Omental fat pad (tissue), 4 donors: Measurements from ENCODE around the gene ATP6V1G2. TPM values are rescaled to one million over a fixed set of nuclear protein-coding genes. Genes with fewer than 3 reads are reported as not detected.
A peak's percentile ranks its signal among the peaks of the same experiment; 100 is the strongest.
"Not testable (repeated sequence)": the region's sequence is repeated elsewhere in the genome, so short reads cannot be mapped to it uniquely, and the experiment has no call there.

Experiments
- ATAC-seq: fragments of 150-250 bp; one replicate; pipeline ENCODE4 v1.9.1; 2016; ENCODE audit warnings: mild to moderate bottlenecking, moderate library complexity; ENCODE audit not compliant: low FRiP score
- DNase-seq: peaks from one replicate; pipeline ENCODE4 v3.0.0-alpha.2; 2019; ENCODE audit warnings: low spot score
- CTCF ChIP-seq, 3 donors: fragments of 450-650 bp; IDR thresholded peaks; one replicate each; pipeline ENCODE4 v1.5.1; 2016 to 2017; ENCODE audit warnings: antibody characterized with exemption in 3 of 3, mild to moderate bottlenecking in 3 of 3, moderate library complexity in 2 of 3
- small RNA-seq: library from RNA; depleted of rRNA; stranded (forward); fragments of <200 nt; gene quantifications from one replicate; pipeline ENCODE3, GENCODE V24; 2016
- total RNA-seq, 4 donors: library from RNA; depleted of rRNA; stranded (reverse); fragments of >200 nt; gene quantifications; one replicate each; pipeline ENCODE4 v1.1.0, GENCODE V29; 2016

ATP6V1G2 gene
- total RNA-seq, 4 donors from 2014 or later, result 0.74 to 2.6 (median 2.4) TPM; not detected in 1

DNA sequence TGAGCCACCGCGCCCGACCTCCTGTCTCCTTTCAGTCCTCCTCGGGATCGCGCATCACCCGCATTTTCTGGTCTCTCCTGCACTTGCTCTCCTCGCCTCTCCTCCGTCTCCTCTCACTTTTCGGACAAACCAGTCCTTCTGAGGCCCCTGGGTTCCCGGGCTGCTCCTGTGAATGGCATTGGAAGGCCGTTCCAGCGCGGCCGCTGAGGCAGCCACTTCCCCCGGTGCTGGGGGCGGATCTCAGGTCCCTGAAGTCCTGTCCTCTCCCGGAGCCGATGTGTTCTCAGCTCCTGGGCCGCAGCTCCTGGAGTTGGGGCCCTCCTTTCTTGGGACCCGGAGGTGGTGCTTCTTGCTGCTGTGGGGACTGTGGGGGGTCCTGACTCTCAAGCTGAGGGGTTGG lies 47.7 kb downstream of the ATP6V1G2 start:
- no peak for ATAC-seq

DNA sequence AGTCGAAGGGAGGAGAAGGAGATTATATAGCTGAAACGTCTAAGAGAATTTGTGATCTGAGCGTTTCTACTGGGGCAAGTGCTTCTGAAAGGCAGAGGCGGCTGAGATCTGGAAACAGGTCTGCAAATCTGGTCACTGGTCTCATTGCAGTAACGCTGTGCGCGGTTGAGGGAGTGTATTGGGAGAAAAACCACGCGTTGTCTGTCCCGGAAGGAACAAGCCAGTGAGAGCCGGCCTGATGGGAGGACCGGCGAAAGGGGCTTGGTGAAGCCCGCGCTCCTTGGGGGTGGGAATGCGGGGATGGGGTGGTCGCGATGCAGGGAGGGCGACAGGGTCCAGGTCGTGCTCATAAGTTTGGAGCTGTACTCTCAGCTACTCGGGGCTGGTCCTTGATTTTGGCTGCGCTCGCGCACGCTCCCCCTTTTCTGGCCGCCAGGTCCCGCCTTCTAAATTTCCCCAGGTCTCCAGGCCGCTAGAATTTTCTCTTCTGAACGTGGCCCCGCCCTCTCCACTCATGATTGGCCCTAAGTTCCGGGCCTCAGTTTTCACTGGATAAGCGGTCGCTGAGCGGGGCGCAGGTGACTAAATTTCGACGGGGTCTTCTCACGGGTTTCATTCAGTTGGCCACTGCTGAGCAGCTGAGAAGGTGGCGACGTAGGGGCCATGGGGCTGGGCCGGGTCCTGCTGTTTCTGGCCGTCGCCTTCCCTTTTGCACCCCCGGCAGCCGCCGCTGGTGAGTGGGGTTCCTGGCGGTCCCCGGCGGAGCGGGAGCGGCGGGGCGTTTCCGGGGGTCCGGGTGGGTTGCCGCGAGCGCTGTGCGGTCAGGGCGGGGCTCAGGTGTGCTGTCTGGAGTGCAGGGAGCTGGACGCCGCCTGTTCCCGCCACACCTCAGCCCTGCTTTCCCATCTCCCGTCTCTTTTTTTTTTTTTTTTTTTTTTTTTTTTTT lies 48.6 kb downstream of the ATP6V1G2 start, which contains the start of gene MICB:
Gene MICB, plus strand, starts transcription at position 615 of the 946 bp plus-strand sequence. Its CDS starts 49 bp downstream, at position 664.
- ATAC-seq (peak; percentile 72), DNase-seq (peak; percentile 76)
- no peak for TF ChIP-seq CTCF (IDR thresholded peaks at IDR 0.05)

More for the DNA sequence above, 47.7 kb downstream of the ATP6V1G2 start:
- no peak for DNase-seq
- TF ChIP-seq CTCF (IDR thresholded peaks at IDR 0.05), result no peak

DNA sequence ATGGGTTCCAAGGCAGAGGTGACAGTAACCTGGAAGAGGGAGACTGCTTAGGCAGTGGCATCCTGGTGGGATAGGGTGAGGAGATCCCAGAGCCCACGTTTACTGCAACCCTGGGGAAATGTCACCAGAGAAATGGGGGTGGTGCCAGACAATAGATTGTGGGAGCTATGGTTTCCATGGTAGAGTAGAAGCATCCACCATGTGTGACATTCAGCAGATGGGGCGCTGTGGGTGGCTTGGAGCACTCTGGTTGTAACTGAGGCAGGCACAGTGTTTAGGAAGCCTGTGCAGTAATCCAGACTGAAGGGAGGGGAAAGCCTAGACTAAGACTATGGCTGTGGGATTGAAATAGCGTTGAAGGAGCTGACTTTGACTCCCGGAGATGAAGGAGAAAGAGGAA lies 49.6 kb downstream of the ATP6V1G2 start:
- not testable (repeated sequence) for DNase-seq, ATAC-seq

- no peak for TF ChIP-seq CTCF (IDR thresholded peaks at IDR 0.05)
- DNase-seq, result no peak
- ATAC-seq, result no peak
Measured at GRCh38 chr6:31495580-31495979, 50.8 kb downstream of the ATP6V1G2 start.

Small RNAs within 50 kb of the gene (small RNA-seq; reads per million reads assigned to genes)
- gene AL663061.1 (not detected), gene RF00019 (not detected), gene SNORD117 (423 reads per million, percentile 98 among the genes with 10 or more reads in this experiment), gene SNORD84 (not detected)

Other genes starting within 250 kb of the ATP6V1G2 start
- 1,000 to 10,000 TPM in 2 of 4 donors, 100 to 1,000 TPM in 2; 719 to 1,698 (median 1,160) TPM for gene HLA-B, start 189.4 kb downstream of the ATP6V1G2 start, total RNA-seq
- 10 to 100 TPM; 13.7 to 18.0 (median 16.6) TPM for gene MICA, start 143.0 kb downstream of the ATP6V1G2 start, total RNA-seq
- gene MICB, start 48.5 kb downstream of the ATP6V1G2 start, total RNA-seq, result 1 to 10 TPM; 3.3 to 5.8 (median 5.8) TPM
- gene MCCD1, start 17.6 kb downstream of the ATP6V1G2 start, total RNA-seq, result not detected
- gene DDX39B, start 4.6 kb downstream of the ATP6V1G2 start, total RNA-seq, result 100 to 1,000 TPM; 244 to 322 (median 271) TPM
- gene NFKBIL1, start 1.0 kb upstream of the ATP6V1G2 start, total RNA-seq, result 10 to 100 TPM; 11.0 to 21.6 (median 16.3) TPM
- gene LTA, start 25.7 kb upstream of the ATP6V1G2 start, total RNA-seq, result not detected
- gene TNF, start 29.0 kb upstream of the ATP6V1G2 start, total RNA-seq, result 1 to 10 TPM in 1 of 4 donors, under 1 TPM in 2, not detected in 1; 0.65 to 1.5 (median 0.96) TPM
- gene LTB, start 35.8 kb upstream of the ATP6V1G2 start, total RNA-seq, result 1 to 10 TPM in 3 of 4 donors, under 1 TPM in 1; 0.72 to 5.5 (median 1.9) TPM
- gene LST1, start 39.7 kb upstream of the ATP6V1G2 start, total RNA-seq, result 10 to 100 TPM; 16.3 to 34.2 (median 19.2) TPM
- not detected for gene NCR3, start 46.4 kb upstream of the ATP6V1G2 start, total RNA-seq
- 10 to 100 TPM; 57.3 to 95.1 (median 81.8) TPM for gene AIF1, start 68.6 kb upstream of the ATP6V1G2 start, total RNA-seq
- 100 to 1,000 TPM in 1 of 4 donors, 10 to 100 TPM in 3; 44.8 to 111 (median 65.4) TPM for gene PRRC2A, start 74.1 kb upstream of the ATP6V1G2 start, total RNA-seq
- gene BAG6, start 106.1 kb upstream of the ATP6V1G2 start, total RNA-seq, result 100 to 1,000 TPM; 137 to 231 (median 157) TPM
- gene APOM, start 109.3 kb upstream of the ATP6V1G2 start, total RNA-seq, result 1 to 10 TPM; 2.4 to 5.0 (median 3.6) TPM
- 10 to 100 TPM; 16.8 to 24.7 (median 21.2) TPM for gene C6orf47, start 114.2 kb upstream of the ATP6V1G2 start, total RNA-seq
- 10 to 100 TPM in 3 of 4 donors, 1 to 10 TPM in 1; 7.1 to 23.6 (median 15.6) TPM for gene GPANK1, start 118.4 kb upstream of the ATP6V1G2 start, total RNA-seq
- 100 to 1,000 TPM; 130 to 202 (median 184) TPM for gene CSNK2B, start 119.5 kb upstream of the ATP6V1G2 start, total RNA-seq
- gene LY6G5B, start 123.4 kb upstream of the ATP6V1G2 start, total RNA-seq, result 10 to 100 TPM in 3 of 4 donors, 1 to 10 TPM in 1; 7.4 to 16.9 (median 11.3) TPM
- gene LY6G5C, start 134.5 kb upstream of the ATP6V1G2 start, total RNA-seq, result 1 to 10 TPM in 2 of 4 donors, under 1 TPM in 1, not detected in 1; 0.84 to 4.5 (median 1.3) TPM
- gene ABHD16A, start 156.7 kb upstream of the ATP6V1G2 start, total RNA-seq, result 10 to 100 TPM; 41.8 to 62.8 (median 57.4) TPM
- not detected for gene LY6G6F, start 160.3 kb upstream of the ATP6V1G2 start, total RNA-seq
- gene LY6G6D, start 168.7 kb upstream of the ATP6V1G2 start, total RNA-seq, result not detected
- gene LY6G6C, start 175.1 kb upstream of the ATP6V1G2 start, total RNA-seq, result under 1 TPM in 1 of 4 donors, not detected in 3; 0.74 TPM
- gene MPIG6B, start 176.8 kb upstream of the ATP6V1G2 start, total RNA-seq, result under 1 TPM in 1 of 4 donors, not detected in 3; 0.84 TPM
- 100 to 1,000 TPM; 103 to 148 (median 115) TPM for gene DDAH2, start 182.7 kb upstream of the ATP6V1G2 start, total RNA-seq
- gene CLIC1, start 189.9 kb upstream of the ATP6V1G2 start, total RNA-seq, result 100 to 1,000 TPM; 244 to 443 (median 336) TPM
- 10 to 100 TPM in 1 of 4 donors, 1 to 10 TPM in 3; 5.4 to 17.0 (median 7.3) TPM for gene MSH5, start 193.4 kb upstream of the ATP6V1G2 start, total RNA-seq
- not detected for gene SAPCD1, start 216.0 kb upstream of the ATP6V1G2 start, total RNA-seq
- 1 to 10 TPM in 1 of 4 donors, under 1 TPM in 2, not detected in 1; 0.36 to 1.6 (median 0.56) TPM for gene VWA7, start 230.7 kb upstream of the ATP6V1G2 start, total RNA-seq
- 10 to 100 TPM; 31.6 to 47.0 (median 34.6) TPM for gene VARS1, start 249.1 kb upstream of the ATP6V1G2 start, total RNA-seq